ENCODE measurements around the gene STMN3. TPM values are rescaled to one million over a fixed set of nuclear protein-coding genes. Genes with fewer than 3 reads are reported as not detected.
A peak's percentile ranks its signal among the peaks of the same experiment; 100 is the strongest.

Gene STMN3
- total RNA-seq, 2 experiments from 2014 or later = 49.4 to 54.4 TPM

DNA sequence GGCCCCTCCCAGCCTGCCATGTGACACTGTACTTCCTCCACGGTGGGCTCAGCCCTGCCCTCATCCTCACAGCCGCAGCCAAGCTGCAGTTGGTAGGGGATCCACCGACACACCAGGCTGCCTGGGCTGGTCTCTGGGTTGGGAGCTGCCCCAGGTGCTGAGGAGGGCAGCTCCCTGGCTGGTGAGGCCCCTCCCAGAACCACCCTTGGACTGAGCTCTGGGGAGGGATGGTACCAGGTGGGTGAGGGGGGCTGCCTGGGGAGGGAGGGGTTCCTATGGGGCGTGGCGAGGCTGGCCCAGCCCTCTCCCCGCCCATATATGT lies 43.0 kb upstream of the STMN3 start:
- ChIA-PET CTCF (interaction anchor here (1.1 to 1.8 kb wide), 3 partner anchors 17 to 159 kb away, joined by 3 to 6 read pairs (median 3); no protein-coding TSS in a partner anchor), POLR2A (no interaction called here)
- H3K9me3 Mint-ChIP-seq = no peaks in the 10 kb centered on the region
- peaks cover 15% of the 10 kb centered on the region for H3K36me3 Mint-ChIP-seq (ENCODE audit: low read depth)
- H3K27me3 Mint-ChIP-seq = no peaks in the 10 kb centered on the region
- H3K4me3 Mint-ChIP-seq = no peak overlapping the region
- no peak for DNase-seq
- H3K27ac Mint-ChIP-seq = peak overlapping the region; percentile 25
- H3K4me1 Mint-ChIP-seq = peaks cover 5% of the 10 kb centered on the region

GRCh38 chr20:63695424-63696305 lies 42.4 kb upstream of the STMN3 start:
- Mint-ChIP-seq H3K36me3 (ENCODE audit: low read depth) (peaks cover 15% of the 10 kb centered on the region), H3K27me3 (no peaks in the 10 kb centered on the region), H3K27ac (peak overlapping the region; percentile 25), H3K9me3 (no peaks in the 10 kb centered on the region), H3K4me1 (peaks cover 5% of the 10 kb centered on the region), H3K4me3 (no peak overlapping the region)
- DNase-seq = no peak
- CTCF ChIA-PET = interaction anchor here (1.1 to 1.5 kb wide), 2 partner anchors 16 to 32 kb away, joined by 3 read pairs; no protein-coding TSS in a partner anchor
- POLR2A ChIA-PET = no interaction called here

DNA sequence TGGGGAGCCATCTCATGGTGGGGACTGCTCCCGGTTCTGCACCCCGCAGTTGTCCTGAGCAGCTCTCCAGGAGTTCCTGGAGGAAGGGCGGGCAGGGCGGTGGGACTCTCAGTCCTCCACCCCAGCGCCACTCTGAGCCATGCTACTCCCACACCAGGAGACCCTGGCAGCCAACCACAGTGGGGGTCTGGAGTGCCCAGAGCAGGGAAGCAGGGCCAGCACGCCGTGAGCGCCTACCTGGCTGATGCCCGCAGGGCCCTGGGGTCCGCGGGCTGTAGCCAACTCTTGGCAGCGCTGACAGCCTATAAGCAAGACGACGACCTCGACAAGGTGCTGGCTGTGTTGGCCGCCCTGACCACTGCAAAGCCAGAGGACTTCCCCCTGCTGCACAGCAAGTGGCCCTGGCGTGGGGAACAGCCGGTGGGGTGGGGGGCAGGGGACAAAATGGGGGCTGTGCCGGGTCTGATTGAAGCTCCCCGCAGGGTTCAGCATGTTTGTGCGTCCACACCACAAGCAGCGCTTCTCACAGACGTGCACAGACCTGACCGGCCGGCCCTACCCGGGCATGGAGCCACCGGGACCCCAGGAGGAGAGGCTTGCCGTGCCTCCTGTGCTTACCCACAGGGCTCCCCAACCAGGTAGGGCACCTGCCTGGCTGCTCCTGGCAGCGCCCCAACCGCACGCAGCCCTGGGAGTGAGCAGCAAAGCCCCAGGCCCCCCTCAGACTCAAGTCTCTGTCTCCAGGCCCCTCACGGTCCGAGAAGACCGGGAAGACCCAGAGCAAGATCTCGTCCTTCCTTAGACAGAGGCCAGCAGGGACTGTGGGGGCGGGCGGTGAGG lies 41.6 kb upstream of the STMN3 start:
- POLR2A ChIA-PET = no interaction called here

GRCh38 chr20:63693733-63694583 lies 40.7 kb upstream of the STMN3 start:
- Mint-ChIP-seq H3K27ac (peak overlapping the region; percentile 79), H3K36me3 (ENCODE audit: low read depth) (peaks cover 15% of the 10 kb centered on the region), H3K4me3 (peak overlapping the region; percentile 51), H3K4me1 (peaks cover 5% of the 10 kb centered on the region), H3K27me3 (no peaks in the 10 kb centered on the region), H3K9me3 (no peaks in the 10 kb centered on the region)
- ChIA-PET CTCF (no interaction called here), POLR2A (no interaction called here)
- no peak for DNase-seq

More for the DNA sequence above, 41.6 kb upstream of the STMN3 start:
- Mint-ChIP-seq H3K27me3 (no peaks in the 10 kb centered on the region), H3K9me3 (no peaks in the 10 kb centered on the region), H3K36me3 (ENCODE audit: low read depth) (peaks cover 15% of the 10 kb centered on the region), H3K4me3 (no peak overlapping the region), H3K4me1 (peaks cover 5% of the 10 kb centered on the region), H3K27ac (no peak overlapping the region)
- DNase-seq = no peak
- CTCF ChIA-PET = no interaction called here

GRCh38 chr20:63693083-63693732 lies 40.0 kb upstream of the STMN3 start:
- Mint-ChIP-seq H3K9me3 (no peaks in the 10 kb centered on the region), H3K27me3 (no peaks in the 10 kb centered on the region), H3K27ac (no peak overlapping the region), H3K4me3 (no peak overlapping the region), H3K4me1 (peaks cover 5% of the 10 kb centered on the region), H3K36me3 (ENCODE audit: low read depth) (peaks cover 15% of the 10 kb centered on the region)
- ChIA-PET CTCF (no interaction called here), POLR2A (no interaction called here)
- DNase-seq = no peak

DNA sequence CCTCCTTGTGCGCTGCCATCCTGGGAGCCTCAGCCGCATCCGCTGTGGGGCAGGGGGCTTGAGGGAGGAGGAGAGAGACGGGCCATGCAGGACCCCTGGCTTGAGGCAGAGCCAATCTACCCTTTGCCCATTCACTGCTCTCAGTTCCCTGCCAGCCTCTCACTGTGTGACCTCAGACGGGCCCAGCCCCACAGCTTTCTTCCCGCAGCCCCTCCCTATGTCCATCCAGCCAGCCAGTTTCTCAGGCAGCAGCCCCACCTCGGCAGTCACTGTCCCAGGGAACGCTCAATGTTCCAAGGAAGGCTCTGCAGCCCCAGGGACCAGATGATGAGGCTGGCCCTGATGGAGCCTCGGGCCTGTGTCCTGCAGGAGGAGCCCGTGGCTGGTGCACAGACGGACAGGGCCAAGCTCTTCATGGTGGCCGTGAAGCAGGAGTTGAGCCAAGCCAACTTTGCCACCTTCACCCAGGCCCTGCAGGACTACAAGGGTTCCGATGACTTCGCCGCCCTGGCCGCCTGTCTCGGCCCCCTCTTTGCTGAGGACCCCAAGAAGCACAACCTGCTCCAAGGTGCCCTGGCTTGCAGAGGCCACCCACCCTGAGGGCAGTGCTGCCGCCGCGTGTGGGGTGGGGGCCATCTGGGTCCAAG lies 39.3 kb upstream of the STMN3 start:
- ChIA-PET POLR2A (no interaction called here), CTCF (interaction anchor here (0.8 kb wide), 1 partner anchor 16 kb away, joined by 3 read pairs; no protein-coding TSS in a partner anchor)
- Mint-ChIP-seq H3K27ac (peak overlapping the region; percentile 66), H3K4me1 (peaks cover 5% of the 10 kb centered on the region), H3K36me3 (ENCODE audit: low read depth) (peaks cover 15% of the 10 kb centered on the region), H3K9me3 (no peaks in the 10 kb centered on the region), H3K4me3 (no peak overlapping the region), H3K27me3 (no peaks in the 10 kb centered on the region)
- DNase-seq = no peak

GRCh38 chr20:63691711-63692435 lies 38.6 kb upstream of the STMN3 start:
- ChIA-PET POLR2A (no interaction called here), CTCF (interaction anchor here (0.8 kb wide), 1 partner anchor 17 kb away, joined by 3 read pairs; no protein-coding TSS in a partner anchor)
- Mint-ChIP-seq H3K9me3 (no peaks in the 10 kb centered on the region), H3K36me3 (ENCODE audit: low read depth) (peaks cover 15% of the 10 kb centered on the region), H3K27me3 (no peaks in the 10 kb centered on the region), H3K4me1 (peaks cover 3% of the 10 kb centered on the region), H3K4me3 (no peak overlapping the region), H3K27ac (peak overlapping the region; percentile 66)
- no peak for DNase-seq

DNA sequence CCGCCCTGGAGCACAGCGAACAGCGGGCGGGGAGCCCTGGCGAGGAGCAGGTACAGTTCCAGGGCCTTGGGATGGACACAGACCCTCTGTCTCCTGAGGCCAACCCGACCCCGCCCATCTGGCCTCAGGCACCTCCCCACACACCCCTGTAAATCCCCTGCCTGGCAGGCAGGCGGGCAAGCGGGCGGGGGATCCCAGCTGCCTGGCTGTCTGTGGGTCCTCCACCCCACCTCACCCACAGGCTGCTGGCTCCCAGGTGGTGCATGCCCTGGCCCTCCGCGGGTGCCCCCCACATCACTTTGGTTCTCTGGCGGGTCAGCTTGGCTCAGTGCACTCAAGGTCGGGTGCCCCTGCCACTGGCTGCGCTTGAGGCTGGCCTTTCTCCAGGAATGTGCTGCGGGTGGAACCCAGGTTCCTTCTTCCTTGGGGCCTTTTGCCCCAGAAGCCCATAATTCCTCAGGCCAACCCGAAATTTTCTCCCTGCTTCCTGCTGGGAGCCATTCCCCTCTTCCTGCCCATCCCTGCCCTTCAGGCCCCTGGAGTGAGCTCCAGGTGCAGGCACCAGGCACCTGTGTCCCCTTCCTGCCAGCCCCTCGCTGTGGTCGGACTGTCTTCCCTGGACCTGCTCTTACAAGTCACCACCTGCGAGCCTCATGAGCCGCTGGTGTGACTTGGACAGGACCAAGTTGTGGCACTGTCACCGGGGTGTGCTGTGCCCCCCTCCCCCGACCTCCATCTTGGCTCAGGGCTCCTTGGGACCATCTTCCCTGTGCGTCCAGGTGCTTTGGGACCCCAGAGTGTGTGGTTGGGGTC lies 37.9 kb upstream of the STMN3 start:
- peaks cover 15% of the 10 kb centered on the region for H3K36me3 Mint-ChIP-seq (ENCODE audit: low read depth)

DNA sequence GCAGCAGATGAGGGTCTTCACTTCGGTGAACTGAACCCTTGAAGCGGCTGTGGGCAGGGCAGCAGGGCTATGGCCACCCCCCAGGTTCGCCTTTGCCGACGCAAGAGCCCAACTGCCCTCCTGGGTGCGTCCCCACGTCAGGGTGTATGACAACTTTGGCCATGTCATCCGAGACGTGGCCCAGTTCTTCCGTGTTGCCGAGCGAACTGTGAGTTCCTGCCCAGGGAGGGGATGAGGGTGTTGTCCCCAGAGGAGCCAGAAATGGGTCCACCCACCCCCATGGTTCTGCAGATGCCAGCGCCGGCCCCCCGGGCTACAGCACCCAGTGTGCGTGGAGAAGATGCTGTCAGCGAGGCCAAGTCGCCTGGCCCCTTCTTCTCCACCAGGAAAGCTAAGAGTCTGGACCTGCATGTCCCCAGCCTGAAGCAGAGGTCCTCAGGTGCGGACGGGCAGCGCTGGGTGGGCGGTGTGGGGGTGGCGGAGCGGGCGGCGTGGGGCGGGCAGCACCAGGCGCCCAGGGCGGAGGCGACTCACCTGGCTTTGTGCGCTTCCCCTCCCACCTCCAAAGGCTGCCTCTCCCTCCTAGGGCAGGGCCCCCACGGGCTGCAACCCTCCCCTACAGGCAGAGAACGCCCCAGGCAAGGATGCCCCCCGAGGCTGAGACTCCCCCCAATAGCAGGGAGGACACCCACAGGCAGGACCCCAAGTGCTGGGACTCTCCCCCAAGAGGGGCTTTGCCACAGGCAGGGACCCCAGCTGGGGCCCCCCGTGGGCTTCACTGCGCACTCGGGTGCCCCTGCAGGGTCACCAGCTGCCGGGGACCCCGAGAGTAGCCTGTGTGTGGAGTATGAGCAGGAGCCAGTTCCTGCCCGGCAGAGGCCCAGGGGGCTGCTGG lies 37.0 kb upstream of the STMN3 start:
- POLR2A ChIA-PET = no interaction called here
- H3K27ac Mint-ChIP-seq = no peak overlapping the region
- no peaks in the 10 kb centered on the region for H3K9me3 Mint-ChIP-seq
- H3K4me1 Mint-ChIP-seq = peaks cover 3% of the 10 kb centered on the region
- CTCF ChIA-PET = interaction anchor here (0.5 kb wide), 1 partner anchor 20 kb away, joined by 4 read pairs; no protein-coding TSS in a partner anchor
- DNase-seq = no peak
- H3K36me3 Mint-ChIP-seq (ENCODE audit: low read depth) = peaks cover 15% of the 10 kb centered on the region
- no peaks in the 10 kb centered on the region for H3K27me3 Mint-ChIP-seq
- no peak overlapping the region for H3K4me3 Mint-ChIP-seq

More for the DNA sequence above, 37.9 kb upstream of the STMN3 start:
- H3K27me3 Mint-ChIP-seq = no peaks in the 10 kb centered on the region
- H3K27ac Mint-ChIP-seq = peak overlapping the region; percentile 41
- DNase-seq = no peak
- no peak overlapping the region for H3K4me3 Mint-ChIP-seq
- peaks cover 4% of the 10 kb centered on the region for H3K4me1 Mint-ChIP-seq
- no peaks in the 10 kb centered on the region for H3K9me3 Mint-ChIP-seq
- ChIA-PET CTCF (interaction anchor here (0.5 kb wide), 1 partner anchor 19 kb away, joined by 4 read pairs; no protein-coding TSS in a partner anchor), POLR2A (no interaction called here)

Data from activated CD4-positive, alpha-beta T cell treated with anti-CD3 and anti-CD28 coated beads, Interleukin-2, amount 10 ng/mL, durations not matched to agents 7 days and 5 days (primary cell).